ENCODE data around the gene MYL12A.

DNA sequence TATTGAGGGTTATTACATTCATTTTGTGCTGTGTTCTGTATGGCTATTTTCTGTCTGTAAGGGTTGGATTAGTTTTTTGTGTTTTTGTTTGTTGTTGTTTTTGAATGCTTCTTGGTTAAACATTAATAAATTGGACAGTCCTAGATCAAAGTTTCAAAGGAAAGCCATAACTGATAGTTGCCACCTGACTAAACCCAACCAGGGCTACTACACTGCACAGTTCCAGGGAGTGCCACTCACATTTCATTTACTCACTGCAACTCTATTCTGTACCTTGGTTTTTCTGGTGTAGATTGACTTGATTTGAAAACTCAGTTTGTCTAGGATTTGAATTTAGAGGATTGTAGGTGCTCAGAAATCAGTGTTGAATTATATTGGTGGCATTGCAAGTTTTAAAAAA, 20.7 kb downstream of the MYL12A start:
- no peak for TF ChIP-seq CTCF (IDR thresholded peaks at IDR 0.05; ENCODE audit: poor library complexity)
- no peak for TF ChIP-seq EZH2 (IDR thresholded peaks at IDR 0.05; ENCODE audit: borderline replicate concordance)
- no peak for TF ChIP-seq EZH2phosphoT487 (IDR thresholded peaks at IDR 0.05; ENCODE audit: low read depth, severe bottlenecking, unreplicated experiment)
